DMS153 treated with DMSO at 0.1 percent for 48 hours (cell line): Measurements from ENCODE around the gene NEUROG2.
"Not testable (repeated sequence)": the region's sequence is repeated elsewhere in the genome, so short reads cannot be mapped to it uniquely, and the experiment has no call there.

Experiments used
- DNase-seq: peaks from one replicate; lab custom pipeline; 2025; ENCODE audit not compliant: unreplicated experiment; lab: John Stamatoyannopoulos, UW

NEUROG2 gene

GRCh38 chr4:112492321-112492720 is 23.7 kb downstream of the NEUROG2 start:
- no peak for DNase-seq

- DNase-seq = not testable (repeated sequence)
Observed at GRCh38 chr4:112490808-112491207, 25.2 kb downstream of the NEUROG2 start.

- DNase-seq = no peak
Observed at GRCh38 chr4:112485930-112486329, 30.1 kb downstream of the NEUROG2 start.

GRCh38 chr4:112473985-112474384 is 42.0 kb downstream of the NEUROG2 start:
- no peak for DNase-seq

- no peak for DNase-seq
Observed at GRCh38 chr4:112472318-112472717, 43.7 kb downstream of the NEUROG2 start.
